HG02678 (cell line): Measurements from ENCODE around the gene TALDO1.

Experiments used
- ATAC-seq: cut with Tn5 transposase; IDR thresholded peaks from one replicate; pipeline ENCODE4 v1.9.1; 2021; ENCODE audit warnings: mild to moderate bottlenecking, moderate library complexity; ENCODE audit not compliant: unreplicated experiment

The TALDO1 gene

GRCh38 chr11:786235-787083 is 39.2 kb downstream of the TALDO1 start:
- no peak for ATAC-seq

GRCh38 chr11:787084-787675 is 39.9 kb downstream of the TALDO1 start:
- ATAC-seq = no peak

GRCh38 chr11:788009-788640 is 40.9 kb downstream of the TALDO1 start:
- no peak for ATAC-seq

GRCh38 chr11:788953-789940 is 42.0 kb downstream of the TALDO1 start:
- ATAC-seq = no peak

DNA sequence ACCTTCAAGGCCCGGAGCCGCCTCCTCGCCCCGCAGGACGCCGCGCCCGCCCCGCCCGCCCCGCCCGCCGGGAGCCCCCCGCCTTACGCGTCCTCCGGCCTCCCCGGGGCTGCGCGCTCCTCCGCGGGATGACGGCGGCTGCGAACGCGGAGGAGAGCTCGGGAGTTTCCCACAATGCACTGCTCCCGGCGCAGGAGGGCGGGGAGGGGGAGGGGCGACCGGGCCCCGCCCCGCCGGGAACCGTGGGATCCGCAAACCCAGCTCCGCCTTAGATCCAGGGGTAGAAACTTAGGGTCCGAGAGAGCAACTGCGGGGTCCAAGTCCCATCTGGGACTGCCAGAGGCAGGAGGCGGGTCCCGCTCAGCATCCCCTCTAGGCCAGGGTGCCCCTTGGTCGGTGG is 42.7 kb downstream of the TALDO1 start, which contains the start of gene CEND1:
CEND1 (minus strand) TSS at position 148 of the 400 bp plus-strand sequence. CDS start 1,514 bp downstream, outside the sequence.
- no peak for ATAC-seq

GRCh38 chr11:790721-791564 is 43.7 kb downstream of the TALDO1 start:
- ATAC-seq = no peak

DNA sequence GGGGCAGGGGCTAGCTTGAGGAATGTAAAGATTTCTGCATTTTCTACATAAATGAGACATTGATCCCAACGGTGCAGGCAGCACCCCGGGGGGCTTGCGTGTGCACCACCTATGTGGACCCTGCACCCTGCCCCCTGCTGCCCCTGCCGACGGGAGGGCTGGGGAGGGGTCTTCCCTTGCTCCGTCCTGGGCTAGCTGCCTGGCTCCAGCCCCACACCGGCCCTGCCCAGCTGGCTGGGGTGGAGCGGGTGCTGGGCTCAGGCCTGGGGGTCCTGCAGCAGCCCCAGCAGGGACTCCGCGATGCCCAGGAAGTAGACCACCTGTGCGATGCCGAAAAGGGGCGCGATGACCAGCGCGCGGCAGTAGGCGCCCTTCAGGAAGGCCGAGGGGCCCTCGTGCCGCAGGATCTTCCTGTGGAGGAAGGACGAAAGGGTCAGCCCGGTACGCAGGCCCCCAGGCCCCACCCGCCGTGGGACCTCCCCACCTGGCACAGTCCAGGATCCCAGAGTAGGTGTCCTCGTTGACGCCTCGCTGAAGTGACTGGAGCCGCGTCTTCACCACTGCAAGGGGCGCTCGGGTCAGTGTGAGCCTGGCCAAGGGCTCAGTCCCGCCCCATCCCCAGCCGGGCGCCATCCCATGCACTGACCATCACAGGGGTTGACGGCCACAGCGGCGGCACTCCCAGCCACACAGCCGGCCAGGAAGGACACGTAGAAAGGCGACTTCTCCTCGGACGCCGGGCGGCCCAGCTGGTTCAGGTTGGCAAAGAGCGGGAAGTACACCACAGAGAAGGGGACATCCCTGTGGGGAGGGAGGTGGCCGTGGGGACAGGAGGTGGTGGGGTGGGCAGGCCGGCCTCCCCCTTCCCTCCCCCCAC is 44.6 kb downstream of the TALDO1 start:
- ATAC-seq = no peak

GRCh38 chr11:792535-792821 is 45.2 kb downstream of the TALDO1 start:
- ATAC-seq = no peak

- no peak for ATAC-seq
Measured at GRCh38 chr11:792873-793272, 45.6 kb downstream of the TALDO1 start.

DNA sequence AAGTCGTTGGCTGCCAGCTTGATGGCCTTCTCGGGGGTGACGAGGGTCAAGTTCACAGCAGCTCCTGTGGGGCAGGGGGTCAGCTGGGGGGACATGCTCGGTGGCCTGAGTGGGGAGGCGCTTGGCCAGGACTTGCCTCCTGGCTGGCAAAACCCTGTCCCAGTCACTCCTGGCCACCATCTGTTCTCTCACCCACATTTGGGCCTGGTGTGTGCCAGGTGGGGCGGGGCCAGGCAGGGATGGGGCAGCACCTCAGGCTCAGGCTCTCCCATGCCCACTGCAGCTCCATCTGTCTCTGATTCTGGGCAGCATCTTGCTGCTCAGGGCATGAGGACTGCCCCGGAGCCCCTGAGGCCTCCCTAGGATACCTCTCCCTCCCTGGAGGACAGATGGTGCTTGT is 46.3 kb downstream of the TALDO1 start:
- ATAC-seq = no peak

DNA sequence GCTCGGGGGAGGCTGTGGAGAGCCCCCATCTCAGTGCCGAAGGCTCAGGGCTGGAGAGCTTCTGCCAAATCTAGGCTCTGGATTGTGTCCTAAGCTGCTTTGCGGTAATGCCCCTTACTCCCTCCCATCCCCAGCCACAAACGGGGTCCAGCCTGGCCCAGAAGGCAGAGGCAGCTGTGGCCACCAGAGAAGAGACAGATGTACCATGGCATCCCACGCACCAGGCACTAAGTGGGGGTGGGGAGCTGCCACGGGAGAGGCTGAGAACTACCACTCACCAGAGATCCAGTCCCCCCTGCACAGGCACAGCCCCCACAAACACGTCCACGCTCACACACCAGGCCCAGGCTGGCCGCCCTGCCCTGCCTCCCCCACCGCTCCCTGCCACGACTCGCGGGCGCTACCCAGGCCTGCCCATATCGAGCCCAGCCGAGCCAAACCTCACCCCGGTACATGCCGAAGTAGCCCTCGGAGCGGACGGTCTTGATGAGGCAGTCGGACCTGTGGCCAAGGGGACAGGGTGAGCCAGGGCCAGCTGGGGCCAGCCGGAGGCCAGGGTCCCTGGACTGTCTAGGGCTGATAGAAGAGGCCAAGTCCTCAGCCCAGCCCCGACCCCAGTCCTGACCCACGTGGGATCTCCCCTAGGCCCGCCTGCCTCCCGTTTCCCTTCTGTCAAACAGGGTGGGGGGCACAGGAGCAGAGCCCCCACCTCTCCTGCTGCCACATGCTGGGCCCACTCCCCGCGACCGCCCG is 46.9 kb downstream of the TALDO1 start:
- no peak for ATAC-seq

DNA sequence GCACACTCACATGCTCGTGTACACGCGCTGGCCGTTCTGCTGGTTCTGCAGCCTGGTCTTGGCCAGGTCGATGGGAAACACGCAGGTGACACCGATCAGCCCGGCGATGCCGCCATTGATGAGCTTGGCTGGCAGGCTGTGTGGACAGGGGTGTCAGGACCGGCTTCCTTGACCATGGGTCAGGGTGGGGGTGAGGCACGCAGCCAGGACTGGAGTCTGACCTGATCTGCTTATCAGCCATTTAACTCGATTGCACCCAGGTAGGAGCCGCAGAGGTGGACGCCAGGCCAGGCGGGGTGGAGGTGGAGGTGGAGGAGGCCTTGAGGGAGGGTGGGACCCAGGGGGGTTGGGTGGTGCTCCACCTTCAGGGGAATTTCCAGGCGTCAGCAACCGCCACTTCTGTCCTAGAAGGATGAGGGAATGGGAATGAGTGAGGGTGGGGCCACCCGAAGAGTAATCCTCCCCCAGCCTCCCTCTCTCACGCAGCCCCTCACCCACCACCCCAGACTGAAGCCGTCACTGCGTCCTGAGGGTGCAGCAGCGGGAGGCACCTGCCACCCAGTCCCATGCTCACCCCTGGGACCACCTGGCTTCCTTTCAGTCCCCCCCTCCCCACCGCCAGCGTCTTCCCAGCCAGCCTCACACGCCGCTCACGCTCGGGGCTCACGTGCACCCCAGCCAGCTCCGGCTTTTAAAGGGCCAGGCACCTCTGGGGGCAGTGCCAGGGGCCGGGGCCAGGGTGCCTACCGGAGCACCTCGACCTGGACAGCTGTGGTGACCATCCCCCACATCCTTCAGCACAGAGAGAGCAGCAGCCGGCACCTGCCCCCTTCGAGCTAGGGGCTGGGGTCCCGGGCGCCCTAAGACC is 47.7 kb downstream of the TALDO1 start:
- ATAC-seq = no peak

GRCh38 chr11:795634-796564 is 48.6 kb downstream of the TALDO1 start:
- no peak for ATAC-seq

- ATAC-seq = no peak
Measured at GRCh38 chr11:796565-797295, 49.5 kb downstream of the TALDO1 start.

DNA sequence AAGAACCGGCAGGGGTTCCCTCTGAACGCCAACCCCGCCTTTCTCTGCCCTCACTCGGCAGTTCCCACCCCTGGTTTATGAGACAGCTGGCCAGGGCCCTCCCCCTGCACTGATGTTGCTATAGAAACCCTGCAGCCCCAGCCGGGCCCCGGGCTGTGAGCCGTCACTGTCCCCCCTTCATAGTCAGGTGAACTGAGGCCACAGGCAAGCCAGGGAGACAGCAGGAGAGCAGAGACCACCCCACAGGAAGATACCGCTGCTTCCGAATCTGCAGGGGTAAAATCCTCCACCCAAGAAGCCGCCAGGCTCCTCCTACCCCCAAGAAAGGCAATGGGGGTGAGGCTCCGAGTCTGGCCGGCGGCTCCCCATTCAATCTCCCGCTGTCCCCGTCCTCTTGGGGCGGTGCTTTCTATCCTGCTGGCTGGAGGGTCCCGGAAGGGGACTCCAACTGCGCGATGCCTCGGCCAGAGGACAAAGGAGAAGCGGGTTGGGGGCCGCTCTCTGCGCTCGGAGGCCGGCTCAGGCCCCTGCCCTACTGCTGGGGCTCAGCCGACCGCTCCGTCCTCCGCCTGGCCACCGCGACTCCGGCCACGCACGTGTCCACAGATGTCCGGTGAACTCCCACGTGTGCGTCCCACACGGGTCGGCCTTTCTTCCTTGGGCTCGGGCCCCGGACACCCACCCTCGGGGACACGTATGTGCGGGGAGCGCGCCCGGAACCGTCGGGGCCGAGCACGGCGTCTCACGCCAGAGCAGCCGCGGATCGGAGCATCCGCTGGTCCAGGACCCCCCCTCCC is 50.2 kb downstream of the TALDO1 start:
- peak; percentile 39 for ATAC-seq
